GM12875 (cell line): ENCODE measurements around the gene TCF7L2.

ENCODE experiments used
- H3K4me3 ChIP-seq: one replicate; pipeline ENCODE4 v1.5.1; 2011; ENCODE audit warnings: low read depth, low read length, control low read depth
- TF ChIP-seq, protein P1 (sequence below): IDR thresholded peaks from 2 replicates; pipeline ENCODE4 v1.5.1; 2011; ENCODE audit warnings: low read depth, mild to moderate bottlenecking, control low read depth, inconsistent platforms, low read length, moderate library complexity, borderline replicate concordance; ENCODE audit not compliant: insufficient read depth

TCF7L2 gene

DNA sequence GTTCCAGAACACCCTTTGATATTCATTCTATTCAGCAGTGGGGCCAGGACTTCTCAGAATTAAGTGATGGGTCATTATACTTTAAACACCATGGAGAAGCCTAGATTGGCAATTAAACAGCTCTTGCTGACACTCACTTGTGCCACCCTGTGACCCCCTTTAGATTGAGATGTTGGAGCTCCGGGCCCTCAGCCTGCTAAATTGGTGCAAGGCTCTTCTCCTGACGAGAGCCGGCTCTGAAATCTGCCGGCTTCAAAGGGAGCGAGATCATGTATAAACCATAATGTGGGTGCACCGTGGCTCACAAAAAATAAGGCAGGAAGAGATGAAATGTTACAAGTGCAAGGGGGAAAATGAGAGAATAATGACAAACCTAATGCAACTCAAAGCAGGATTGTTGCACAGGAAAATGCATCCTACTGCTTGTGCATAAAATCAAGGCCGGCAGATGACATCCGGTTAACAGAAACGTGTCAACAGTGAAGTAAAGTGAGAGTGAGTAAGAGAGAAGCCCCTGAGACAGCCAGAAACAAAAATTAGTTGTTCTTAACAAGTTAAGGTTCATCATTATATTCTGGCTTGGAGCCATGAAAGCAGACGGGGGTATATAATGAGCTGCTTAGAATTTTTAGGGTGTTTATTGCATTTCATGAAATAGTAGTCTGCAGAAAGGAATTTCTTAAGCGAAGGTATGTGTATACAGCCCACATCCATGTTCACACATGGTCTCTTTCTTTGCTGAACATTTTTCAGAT, 198.2 kb downstream of the TCF7L2 start:
- TF ChIP-seq, protein P1, sequence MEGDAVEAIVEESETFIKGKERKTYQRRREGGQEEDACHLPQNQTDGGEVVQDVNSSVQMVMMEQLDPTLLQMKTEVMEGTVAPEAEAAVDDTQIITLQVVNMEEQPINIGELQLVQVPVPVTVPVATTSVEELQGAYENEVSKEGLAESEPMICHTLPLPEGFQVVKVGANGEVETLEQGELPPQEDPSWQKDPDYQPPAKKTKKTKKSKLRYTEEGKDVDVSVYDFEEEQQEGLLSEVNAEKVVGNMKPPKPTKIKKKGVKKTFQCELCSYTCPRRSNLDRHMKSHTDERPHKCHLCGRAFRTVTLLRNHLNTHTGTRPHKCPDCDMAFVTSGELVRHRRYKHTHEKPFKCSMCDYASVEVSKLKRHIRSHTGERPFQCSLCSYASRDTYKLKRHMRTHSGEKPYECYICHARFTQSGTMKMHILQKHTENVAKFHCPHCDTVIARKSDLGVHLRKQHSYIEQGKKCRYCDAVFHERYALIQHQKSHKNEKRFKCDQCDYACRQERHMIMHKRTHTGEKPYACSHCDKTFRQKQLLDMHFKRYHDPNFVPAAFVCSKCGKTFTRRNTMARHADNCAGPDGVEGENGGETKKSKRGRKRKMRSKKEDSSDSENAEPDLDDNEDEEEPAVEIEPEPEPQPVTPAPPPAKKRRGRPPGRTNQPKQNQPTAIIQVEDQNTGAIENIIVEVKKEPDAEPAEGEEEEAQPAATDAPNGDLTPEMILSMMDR, result no peak
- no peak overlapping the region for H3K4me3 ChIP-seq

DNA sequence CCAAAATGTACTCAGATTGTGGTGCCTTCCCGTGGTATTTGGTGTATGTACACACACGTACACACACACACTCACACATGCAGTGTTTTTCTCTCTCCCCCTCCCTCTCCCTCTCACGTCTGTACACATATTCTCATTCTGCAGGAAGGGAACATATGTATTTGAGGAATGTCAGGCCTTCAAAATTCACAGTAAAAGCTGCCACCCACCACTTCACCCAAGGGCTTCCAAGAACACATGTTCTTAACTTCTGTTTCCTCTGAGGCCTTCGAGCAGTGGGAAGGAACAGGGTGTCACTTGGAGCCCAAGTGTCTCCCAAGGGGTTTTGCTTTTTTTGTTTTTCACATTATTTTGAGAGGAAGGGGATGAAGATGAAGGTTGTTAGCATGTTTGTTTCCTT, 198.9 kb downstream of the TCF7L2 start:
- H3K4me3 ChIP-seq, result no peak overlapping the region
- TF ChIP-seq, protein P1, result no peak

GRCh38 chr10:113149626-113150025, 199.6 kb downstream of the TCF7L2 start:
- TF ChIP-seq, protein P1, result no peak
- no peak overlapping the region for H3K4me3 ChIP-seq

DNA sequence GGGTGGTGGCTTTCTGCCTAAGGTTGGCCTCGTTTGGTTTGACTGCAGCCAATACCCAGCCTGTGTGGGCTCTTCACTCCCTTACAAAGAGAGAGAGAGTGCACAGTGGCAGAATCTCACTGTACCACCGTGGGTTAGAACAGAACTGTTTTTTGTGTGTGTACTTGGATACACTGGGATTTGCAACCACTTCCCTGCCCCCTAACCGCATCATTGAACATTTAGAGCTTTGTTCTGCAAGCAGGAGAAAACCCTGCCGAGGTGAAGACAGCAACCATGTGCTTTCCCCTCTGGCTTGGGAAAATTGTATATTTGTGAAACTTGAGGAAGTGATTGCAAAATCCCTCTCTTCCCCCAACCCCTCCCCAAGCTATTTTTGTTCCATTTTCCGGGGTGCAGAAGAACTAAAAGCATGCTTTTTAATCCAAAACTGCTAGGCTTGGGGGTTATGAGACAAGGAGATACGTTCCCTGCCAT, 201.2 kb downstream of the TCF7L2 start:
- TF ChIP-seq, protein P1, result no peak
- no peak overlapping the region for H3K4me3 ChIP-seq

DNA sequence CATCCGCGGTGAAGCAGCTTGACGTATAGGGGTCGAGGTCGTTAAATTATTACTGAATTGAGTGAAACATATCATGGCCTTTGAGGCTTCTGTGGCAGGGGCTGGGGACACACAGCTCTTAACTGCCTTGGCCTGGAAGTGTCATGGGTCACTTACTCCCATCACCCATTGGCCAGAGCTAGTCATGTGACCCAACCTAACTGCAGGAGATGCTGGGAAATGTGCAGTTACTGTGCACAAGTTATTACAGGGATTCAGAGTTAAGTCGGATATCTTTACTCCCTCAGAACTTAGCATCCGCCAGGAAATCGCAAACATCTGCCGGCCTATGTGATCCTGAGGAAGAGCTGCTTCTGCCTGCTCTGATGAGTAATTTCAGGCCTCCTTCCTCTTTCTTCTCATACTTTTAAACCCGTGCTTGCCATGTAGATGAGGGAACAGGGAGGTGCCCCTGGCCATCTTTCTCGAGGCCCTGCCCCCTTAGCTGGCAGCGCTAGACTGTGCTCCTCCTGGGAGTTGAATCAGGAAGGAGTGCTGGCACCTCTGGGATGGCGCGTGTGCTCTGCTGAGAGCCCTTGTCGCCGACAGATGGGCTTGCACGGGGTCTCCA, 203.6 kb downstream of the TCF7L2 start:
- TF ChIP-seq, protein P1, result no peak
- no peak overlapping the region for H3K4me3 ChIP-seq

- H3K4me3 ChIP-seq, result no peak overlapping the region
- TF ChIP-seq, protein P1, result no peak
Observed at GRCh38 chr10:113157441-113157840, 207.4 kb downstream of the TCF7L2 start.

GRCh38 chr10:113158183-113158582, 208.1 kb downstream of the TCF7L2 start:
- TF ChIP-seq, protein P1, result no peak
- no peak overlapping the region for H3K4me3 ChIP-seq
